ENCODE results near the gene TRIM60.
"Not testable (repeated sequence)": the region's sequence is repeated elsewhere in the genome, so short reads cannot be mapped to it uniquely, and the experiment has no call there.

TRIM60 gene

GRCh38 chr4:165058666-165059065 lies 26.9 kb downstream of the TRIM60 start:
- no peak overlapping the region for H3K27ac ChIP-seq
- no peak for DNase-seq (ENCODE audit: low spot score)
- no peak for TF ChIP-seq CTCF (IDR thresholded peaks at IDR 0.05)
- H3K4me3 ChIP-seq: no peak overlapping the region

GRCh38 chr4:165059386-165059785 lies 27.6 kb downstream of the TRIM60 start:
- Histone ChIP-seq H3K4me3 (no peak overlapping the region), H3K27ac (no peak overlapping the region)
- no peak for TF ChIP-seq CTCF (IDR thresholded peaks at IDR 0.05)
- DNase-seq (ENCODE audit: low spot score): no peak

GRCh38 chr4:165060938-165061337 lies 29.1 kb downstream of the TRIM60 start:
- no peak overlapping the region for H3K27ac ChIP-seq
- H3K4me3 ChIP-seq: no peak overlapping the region
- TF ChIP-seq CTCF (IDR thresholded peaks at IDR 0.05): no peak
- no peak for DNase-seq (ENCODE audit: low spot score)

GRCh38 chr4:165070560-165070959 lies 38.8 kb downstream of the TRIM60 start:
- Histone ChIP-seq H3K4me3 (no peak overlapping the region), H3K27ac (no peak overlapping the region)
- TF ChIP-seq CTCF (IDR thresholded peaks at IDR 0.05): no peak
- DNase-seq (ENCODE audit: low spot score): no peak

- not testable (repeated sequence) for DNase-seq (ENCODE audit: low spot score); H3K4me3 ChIP-seq; H3K27ac ChIP-seq
These were observed 41.5 kb downstream of the TRIM60 start for GRCh38 chr4:165073346-165073745.

GRCh38 chr4:165077034-165077578 lies 45.3 kb downstream of the TRIM60 start:
- no peak overlapping the region for H3K4me3 ChIP-seq
- DNase-seq (ENCODE audit: low spot score): no peak
- H3K27ac ChIP-seq: no peak overlapping the region
- TF ChIP-seq CTCF (IDR thresholded peaks at IDR 0.05): no peak

GRCh38 chr4:165079476-165079875 lies 47.7 kb downstream of the TRIM60 start:
- Histone ChIP-seq H3K27ac (no peak overlapping the region), H3K4me3 (no peak overlapping the region)
- DNase-seq (ENCODE audit: low spot score): no peak
- TF ChIP-seq CTCF (IDR thresholded peaks at IDR 0.05): no peak

GRCh38 chr4:165084787-165085186 lies 53.0 kb downstream of the TRIM60 start:
- H3K27ac ChIP-seq; DNase-seq (ENCODE audit: low spot score): not testable (repeated sequence)

More at GRCh38 chr4:165084787-165085186, 53.0 kb downstream of the TRIM60 start:
- not testable (repeated sequence) for H3K4me3 ChIP-seq
